Loucy (cell line): ENCODE results near the gene DHRS7B.
A peak's percentile ranks its signal among the peaks of the same experiment; 100 is the strongest.

Experiments
- EZH2phosphoT487 ChIP-seq: fragments of 200-600 bp; IDR thresholded peaks from 2 replicates; pipeline ENCODE4 v1.6.1; 2018; ENCODE audit warnings: antibody characterized with exemption, mild to moderate bottlenecking, moderate library complexity, borderline replicate concordance
- TF ChIP-seq, protein P1 (sequence below): fragments of 200-600 bp; sonication (generic); conservative IDR thresholded peaks from 2 replicates; pipeline ENCODE4 v1.5.1; 2014; ENCODE audit warnings: mild to moderate bottlenecking, antibody characterized with exemption, low read length

DNA sequence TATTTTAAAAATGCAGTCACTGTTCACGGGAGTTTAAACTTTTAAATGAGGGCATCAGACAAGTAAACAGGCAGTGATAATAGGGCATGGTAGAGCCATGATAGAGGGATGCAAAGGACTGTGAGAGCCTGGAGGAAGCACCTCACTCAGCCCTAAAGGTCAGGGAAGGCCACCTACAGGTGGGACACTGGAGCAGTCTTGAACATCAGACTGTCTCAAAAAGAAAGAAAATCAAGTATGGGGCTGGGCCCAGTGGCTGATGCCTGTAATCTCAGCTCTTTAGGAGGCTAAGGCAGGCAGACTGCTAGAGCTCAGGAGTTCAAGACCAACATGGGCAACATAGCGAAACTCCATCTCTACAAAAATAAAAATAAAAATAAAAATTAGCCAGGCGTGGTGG lies 31.0 kb upstream of the DHRS7B start:
- TF ChIP-seq, protein P1, sequence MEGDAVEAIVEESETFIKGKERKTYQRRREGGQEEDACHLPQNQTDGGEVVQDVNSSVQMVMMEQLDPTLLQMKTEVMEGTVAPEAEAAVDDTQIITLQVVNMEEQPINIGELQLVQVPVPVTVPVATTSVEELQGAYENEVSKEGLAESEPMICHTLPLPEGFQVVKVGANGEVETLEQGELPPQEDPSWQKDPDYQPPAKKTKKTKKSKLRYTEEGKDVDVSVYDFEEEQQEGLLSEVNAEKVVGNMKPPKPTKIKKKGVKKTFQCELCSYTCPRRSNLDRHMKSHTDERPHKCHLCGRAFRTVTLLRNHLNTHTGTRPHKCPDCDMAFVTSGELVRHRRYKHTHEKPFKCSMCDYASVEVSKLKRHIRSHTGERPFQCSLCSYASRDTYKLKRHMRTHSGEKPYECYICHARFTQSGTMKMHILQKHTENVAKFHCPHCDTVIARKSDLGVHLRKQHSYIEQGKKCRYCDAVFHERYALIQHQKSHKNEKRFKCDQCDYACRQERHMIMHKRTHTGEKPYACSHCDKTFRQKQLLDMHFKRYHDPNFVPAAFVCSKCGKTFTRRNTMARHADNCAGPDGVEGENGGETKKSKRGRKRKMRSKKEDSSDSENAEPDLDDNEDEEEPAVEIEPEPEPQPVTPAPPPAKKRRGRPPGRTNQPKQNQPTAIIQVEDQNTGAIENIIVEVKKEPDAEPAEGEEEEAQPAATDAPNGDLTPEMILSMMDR: peak; percentile 33
- no peak for TF ChIP-seq EZH2phosphoT487
